Gastrocnemius medialis (tissue), 4 donors: Measurements from ENCODE around the gene MAB21L1. TPM values are rescaled to one million over a fixed set of nuclear protein-coding genes. Genes with fewer than 3 reads are reported as not detected.

Experiments used
- ATAC-seq, 2 donors: fragments of 150-250 bp; one replicate each; pipeline ENCODE4 v1.9.1; 2016
- DNase-seq, 2 donors: peaks; one replicate each; pipeline ENCODE4 v3.0.0-alpha.2; 2019
- H3K27ac ChIP-seq, 4 donors: fragments of 200-600 bp; sonication (generic); 1 replicate in 1 of 4; 2 replicates in 3 of 4; pipeline ENCODE4 v1.5.1; 2016 to 2018; ENCODE audit warnings: mild to moderate bottlenecking in 2 of 4, moderate library complexity in 1 of 4
- H3K27me3 ChIP-seq, 3 donors: fragments of 200-600 bp; sonication (generic) in 2 of 3; 1 replicate in 1 of 3; 2 replicates in 2 of 3; pipeline versions ENCODE4 v1.5.1 to v1.6.0; 2016 to 2019; ENCODE audit warnings: mild to moderate bottlenecking in 1 of 3, moderate library complexity in 1 of 3
- H3K36me3 ChIP-seq, 2 donors: fragments of 200-600 bp; sonication (generic) in 1 of 2; one replicate each; pipeline ENCODE4 v1.5.1; 2017 to 2018
- H3K4me1 ChIP-seq, 2 donors: fragments of 200-600 bp; sonication (generic) in 1 of 2; one replicate each; pipeline ENCODE4 v1.5.1; 2016 to 2017; ENCODE audit warnings: mild to moderate bottlenecking in 2 of 2
- H3K4me3 ChIP-seq, 4 donors: fragments of 200-600 bp; sonication (generic) in 3 of 4; 1 replicate in 1 of 4; 2 replicates in 3 of 4; pipeline ENCODE4 v1.5.1; 2016 to 2019; ENCODE audit warnings: mild to moderate bottlenecking in 2 of 4
- H3K9me3 ChIP-seq, 3 donors: fragments of 200-600 bp; sonication (generic) in 2 of 3; 1 replicate in 1 of 3; 2 replicates in 2 of 3; pipeline ENCODE4 v1.5.1; 2016 to 2019
- CTCF ChIP-seq, 5 experiments: fragments of 450-650 bp in 3 of 5; fragments of 200-600 bp in 2 of 5; sonication (generic) in 2 of 5; IDR thresholded peaks in 4 of 5; conservative IDR thresholded peaks in 1 of 5; 1 replicate in 4 of 5; 2 replicates in 1 of 5; pipeline ENCODE4 v1.5.1; 2016 to 2019; ENCODE audit warnings: antibody characterized with exemption in 5 of 5, mild to moderate bottlenecking in 3 of 5, moderate library complexity in 3 of 5
- POLR2A ChIP-seq, 2 donors: fragments of 450-650 bp; IDR thresholded peaks; one replicate each; pipeline ENCODE4 v1.6.1; 2017; ENCODE audit warnings: antibody characterized with exemption in 2 of 2, mild to moderate bottlenecking in 2 of 2, moderate library complexity in 2 of 2
- in situ Hi-C, 4 donors: fragments of 200-750 bp; cut with MboI; loops; one replicate each; pipeline versions ENCODE4 v1.15.0 to v1.8.0; 2017; ENCODE audit warnings: low sequenced_read_pairs in 4 of 4
- intact Hi-C: fragments of 100-400 bp; cut with DNase I; formaldehyde crosslinking; loops from one replicate; pipeline ENCODE4 v1.15.1; 2023; ENCODE audit warnings: low total_unique reads
- total RNA-seq, 4 donors: library from RNA; depleted of rRNA; stranded (reverse); fragments of >200 nt; gene quantifications; one replicate each; pipeline versions ENCODE4 v1.1.0 to v1.2.3, GENCODE V29; 2016

MAB21L1 gene
- total RNA-seq, 4 donors from 2014 or later = 3.2 to 4.2 (median 3.5) TPM

GRCh38 chr13:35500144-35500543 is 23.7 kb upstream of the MAB21L1 start:
- intact Hi-C loops (loop anchor here (10.0 kb wide), 1 partner anchor 45 kb away; no protein-coding TSS in a partner anchor), in situ Hi-C loops (no loop called here)

GRCh38 chr13:35499676-35500075 is 23.2 kb upstream of the MAB21L1 start:
- Histone ChIP-seq H3K27ac (no peak overlapping the region), H3K9me3 (no peaks in the 10 kb centered on the region), H3K27me3 (no peaks in the 10 kb centered on the region), H3K4me3 (no peak overlapping the region), H3K36me3 (no peaks in the 10 kb centered on the region), H3K4me1 (peaks cover 0 to 17% of the 10 kb centered on the region in 2 donors)
- peak in 1 of 2 donors; percentile 46 for ATAC-seq
- TF ChIP-seq POLR2A (IDR thresholded peaks at IDR 0.05) = no peak
- TF ChIP-seq CTCF (IDR thresholded peaks at IDR 0.05 in 4 of 5, conservative IDR thresholded peaks at IDR 0.05 in 1 of 5) = no peak
- intact Hi-C loops = loop anchor here (10.0 kb wide), 1 partner anchor 45 kb away; no protein-coding TSS in a partner anchor
- in situ Hi-C loops = no loop called here
- no peak for DNase-seq

More at GRCh38 chr13:35500144-35500543, 23.7 kb upstream of the MAB21L1 start:
- DNase-seq (no peak), ATAC-seq (no peak)
- no peaks in the 10 kb centered on the region for H3K36me3 ChIP-seq
- no peaks in the 10 kb centered on the region for H3K27me3 ChIP-seq
- H3K4me1 ChIP-seq = peaks cover 0 to 17% of the 10 kb centered on the region in 2 donors
- H3K4me3 ChIP-seq = no peak overlapping the region
- TF ChIP-seq POLR2A (IDR thresholded peaks at IDR 0.05) (no peak), CTCF (IDR thresholded peaks at IDR 0.05 in 4 of 5, conservative IDR thresholded peaks at IDR 0.05 in 1 of 5) (no peak)
- H3K27ac ChIP-seq = no peak overlapping the region
- H3K9me3 ChIP-seq = no peaks in the 10 kb centered on the region

GRCh38 chr13:35499196-35499662 is 22.7 kb upstream of the MAB21L1 start:
- in situ Hi-C loops = no loop called here
- Histone ChIP-seq H3K36me3 (no peaks in the 10 kb centered on the region), H3K27ac (no peak overlapping the region), H3K27me3 (no peaks in the 10 kb centered on the region), H3K4me1 (peaks cover 0 to 17% of the 10 kb centered on the region in 2 donors), H3K9me3 (no peaks in the 10 kb centered on the region), H3K4me3 (no peak overlapping the region)
- DNase-seq (no peak), ATAC-seq (no peak)
- TF ChIP-seq CTCF (IDR thresholded peaks at IDR 0.05 in 4 of 5, conservative IDR thresholded peaks at IDR 0.05 in 1 of 5) (no peak), POLR2A (IDR thresholded peaks at IDR 0.05) (no peak)
- intact Hi-C loops = no loop called here

DNA sequence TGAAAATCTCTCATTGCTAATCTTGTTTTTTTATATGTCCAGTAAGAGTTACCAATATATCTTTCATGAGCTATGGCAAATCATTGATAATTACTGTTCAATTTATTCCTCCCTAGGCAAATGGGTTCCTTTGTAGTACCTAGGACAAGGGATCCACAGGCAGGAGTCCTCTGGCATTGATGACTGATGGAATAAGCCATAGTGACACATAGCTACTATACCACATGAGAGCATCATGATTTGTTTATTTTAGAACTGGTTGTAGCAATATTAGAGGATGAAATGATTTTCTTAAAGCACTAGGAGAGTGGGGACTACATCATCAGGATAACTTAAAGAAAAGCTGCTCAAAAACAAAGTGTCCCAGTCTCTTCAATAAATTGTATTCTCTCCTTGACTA is 21.7 kb upstream of the MAB21L1 start:
- ATAC-seq (no peak), DNase-seq (no peak)
- Histone ChIP-seq H3K4me1 (peaks cover 0 to 17% of the 10 kb centered on the region in 2 donors), H3K4me3 (no peak overlapping the region), H3K9me3 (no peaks in the 10 kb centered on the region), H3K27me3 (no peaks in the 10 kb centered on the region), H3K36me3 (no peaks in the 10 kb centered on the region), H3K27ac (no peak overlapping the region)
- intact Hi-C loops (no loop called here), in situ Hi-C loops (no loop called here)
- TF ChIP-seq POLR2A (IDR thresholded peaks at IDR 0.05) (no peak), CTCF (IDR thresholded peaks at IDR 0.05 in 4 of 5, conservative IDR thresholded peaks at IDR 0.05 in 1 of 5) (no peak)
